ENCODE data around the gene SETDB1. TPM values are rescaled to one million over a fixed set of nuclear protein-coding genes. Genes with fewer than 3 reads are reported as not detected.

The SETDB1 gene
- polyA plus RNA-seq, 1 donor = 56.7 TPM

DNA sequence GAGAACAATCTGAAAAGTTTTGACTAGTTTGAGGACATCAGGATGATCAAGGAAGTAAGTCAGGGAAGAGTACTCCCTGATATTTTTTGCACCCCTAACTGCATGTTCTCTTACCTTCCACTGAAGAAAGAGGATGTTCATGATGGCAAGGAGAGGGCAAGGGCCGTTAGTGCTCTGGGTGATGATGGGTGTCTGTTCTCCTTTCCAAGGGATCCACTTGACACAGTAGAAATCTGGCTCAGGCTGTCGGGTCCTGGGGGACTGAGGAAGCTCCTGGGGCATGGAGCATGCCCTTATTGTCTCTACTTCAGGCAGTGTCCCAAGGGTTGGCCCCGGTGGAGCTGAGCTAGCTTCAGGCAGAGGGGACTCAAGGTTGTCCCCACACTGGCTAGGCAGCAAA is 75.9 kb downstream of the SETDB1 start:
- Histone ChIP-seq H3K27me3 (ENCODE audit: control insufficient read depth, insufficient read depth, low read length) (no peaks in the 10 kb centered on the region), H3K36me3 (ENCODE audit: control insufficient read depth, insufficient read depth, low read length) (peaks cover 46% of the 10 kb centered on the region), H3K4me1 (ENCODE audit: control insufficient read depth, insufficient read depth, low read length) (peaks cover 10% of the 10 kb centered on the region), H3K9me3 (ENCODE audit: control insufficient read depth, low read depth, low read length) (no peaks in the 10 kb centered on the region), H3K4me3 (ENCODE audit: low read length) (no peak overlapping the region), H3K27ac (ENCODE audit: low read length) (no peak overlapping the region)
- no peak for DNase-seq
- whole genome bisulfite sequencing (ENCODE audit: insufficient coverage, low lambda C conversion rate) = no CpG with 5 or more reads among the region's 3 CpGs

DNA sequence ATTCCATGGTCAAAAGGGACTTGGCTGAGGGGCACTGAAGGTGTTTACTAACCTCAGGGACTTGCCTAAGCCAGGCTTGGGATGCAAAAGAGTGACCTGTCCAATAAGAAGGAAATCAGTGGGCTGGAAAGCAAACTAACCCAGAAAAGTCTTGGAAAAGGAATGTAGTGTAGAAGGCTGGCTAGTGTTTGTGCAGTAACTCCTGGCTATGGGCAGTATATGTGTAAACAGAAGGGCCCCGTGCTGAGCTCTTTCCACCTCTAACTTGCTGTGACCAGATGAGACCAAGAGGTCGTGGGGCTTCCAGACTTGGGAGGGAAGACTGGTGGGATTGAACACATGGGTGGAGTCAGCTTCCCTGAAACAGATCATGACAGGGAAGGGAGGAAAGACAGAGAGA is 76.4 kb downstream of the SETDB1 start:
- no peaks in the 10 kb centered on the region for H3K27me3 ChIP-seq (ENCODE audit: control insufficient read depth, insufficient read depth, low read length)
- WGBS (ENCODE audit: insufficient coverage, low lambda C conversion rate) = 80% methylated on average over 1 of the region's 2 CpGs
- H3K9me3 ChIP-seq (ENCODE audit: control insufficient read depth, low read depth, low read length) = no peaks in the 10 kb centered on the region
- peaks cover 40% of the 10 kb centered on the region for H3K36me3 ChIP-seq (ENCODE audit: control insufficient read depth, insufficient read depth, low read length)
- H3K4me3 ChIP-seq (ENCODE audit: low read length) = no peak overlapping the region
- no peak for DNase-seq
- H3K27ac ChIP-seq (ENCODE audit: low read length) = no peak overlapping the region
- H3K4me1 ChIP-seq (ENCODE audit: control insufficient read depth, insufficient read depth, low read length) = peaks cover 14% of the 10 kb centered on the region

DNA sequence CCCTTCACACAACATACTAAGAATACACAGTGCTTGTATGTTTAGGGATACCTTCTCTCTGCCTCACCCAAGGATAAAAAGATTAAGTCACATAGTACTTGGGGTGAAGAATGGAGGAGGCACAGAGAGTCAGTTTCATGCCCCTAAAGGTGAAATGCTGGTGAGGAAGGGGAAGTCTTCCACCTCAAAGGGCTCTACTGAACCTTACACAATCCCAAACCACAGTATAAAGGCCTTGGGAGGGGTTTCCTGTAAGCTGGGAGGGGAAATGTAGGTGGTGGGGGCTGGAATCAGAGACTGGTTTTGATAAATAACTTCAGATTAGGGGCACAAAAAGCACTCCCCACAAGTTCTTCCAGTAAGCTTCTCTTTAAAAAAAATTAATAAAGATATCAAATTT is 77.0 kb downstream of the SETDB1 start:
- Histone ChIP-seq H3K4me3 (ENCODE audit: low read length) (no peak overlapping the region), H3K27ac (ENCODE audit: low read length) (no peak overlapping the region), H3K4me1 (ENCODE audit: control insufficient read depth, insufficient read depth, low read length) (peaks cover 18% of the 10 kb centered on the region)

DNA sequence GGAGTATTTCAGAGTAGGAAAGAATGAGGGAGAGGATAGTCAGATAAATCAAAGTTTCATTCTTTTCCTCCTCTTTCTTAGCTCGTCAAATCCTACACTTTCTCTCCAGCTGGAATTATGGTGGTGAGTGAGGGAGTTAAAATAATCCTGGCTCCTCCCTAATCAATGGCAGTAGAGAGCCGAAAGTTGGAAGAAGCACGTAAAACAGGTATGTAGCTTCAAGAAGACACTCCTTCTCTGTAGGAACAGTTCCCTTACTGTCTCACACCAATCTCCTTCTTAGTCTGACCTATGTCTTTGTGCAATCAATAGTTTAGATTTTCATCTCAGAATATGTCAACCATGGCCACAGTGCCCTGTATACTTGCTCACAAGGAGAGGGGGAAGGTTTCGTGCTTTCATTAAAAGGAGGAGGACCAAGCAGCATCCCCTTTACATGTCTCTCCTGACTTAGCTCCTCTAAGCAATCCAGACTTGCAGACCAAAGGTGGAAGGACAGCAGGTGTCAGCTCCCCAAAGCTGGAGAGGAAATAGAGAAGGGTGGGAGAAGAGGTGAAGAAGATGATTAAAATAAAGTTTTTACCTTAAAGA is 79.7 kb downstream of the SETDB1 start:
- H3K4me3 ChIP-seq (ENCODE audit: low read length) = peak overlapping the region; percentile 61
- no peaks in the 10 kb centered on the region for H3K27me3 ChIP-seq (ENCODE audit: control insufficient read depth, insufficient read depth, low read length)
- WGBS (ENCODE audit: insufficient coverage, low lambda C conversion rate) = no CpG with 5 or more reads among the region's 4 CpGs
- DNase-seq = peak in 1 of 2 donors; percentile 52
- H3K9me3 ChIP-seq (ENCODE audit: control insufficient read depth, low read depth, low read length) = no peaks in the 10 kb centered on the region
- H3K27ac ChIP-seq (ENCODE audit: low read length) = peak overlapping the region; percentile 90
- H3K36me3 ChIP-seq (ENCODE audit: control insufficient read depth, insufficient read depth, low read length) = peaks cover 16% of the 10 kb centered on the region
- peaks cover 32% of the 10 kb centered on the region for H3K4me1 ChIP-seq (ENCODE audit: control insufficient read depth, insufficient read depth, low read length)

More for the DNA sequence above, 77.0 kb downstream of the SETDB1 start:
- no peaks in the 10 kb centered on the region for H3K27me3 ChIP-seq (ENCODE audit: control insufficient read depth, insufficient read depth, low read length)
- no peaks in the 10 kb centered on the region for H3K9me3 ChIP-seq (ENCODE audit: control insufficient read depth, low read depth, low read length)
- peaks cover 35% of the 10 kb centered on the region for H3K36me3 ChIP-seq (ENCODE audit: control insufficient read depth, insufficient read depth, low read length)
- DNase-seq = no peak

DNA sequence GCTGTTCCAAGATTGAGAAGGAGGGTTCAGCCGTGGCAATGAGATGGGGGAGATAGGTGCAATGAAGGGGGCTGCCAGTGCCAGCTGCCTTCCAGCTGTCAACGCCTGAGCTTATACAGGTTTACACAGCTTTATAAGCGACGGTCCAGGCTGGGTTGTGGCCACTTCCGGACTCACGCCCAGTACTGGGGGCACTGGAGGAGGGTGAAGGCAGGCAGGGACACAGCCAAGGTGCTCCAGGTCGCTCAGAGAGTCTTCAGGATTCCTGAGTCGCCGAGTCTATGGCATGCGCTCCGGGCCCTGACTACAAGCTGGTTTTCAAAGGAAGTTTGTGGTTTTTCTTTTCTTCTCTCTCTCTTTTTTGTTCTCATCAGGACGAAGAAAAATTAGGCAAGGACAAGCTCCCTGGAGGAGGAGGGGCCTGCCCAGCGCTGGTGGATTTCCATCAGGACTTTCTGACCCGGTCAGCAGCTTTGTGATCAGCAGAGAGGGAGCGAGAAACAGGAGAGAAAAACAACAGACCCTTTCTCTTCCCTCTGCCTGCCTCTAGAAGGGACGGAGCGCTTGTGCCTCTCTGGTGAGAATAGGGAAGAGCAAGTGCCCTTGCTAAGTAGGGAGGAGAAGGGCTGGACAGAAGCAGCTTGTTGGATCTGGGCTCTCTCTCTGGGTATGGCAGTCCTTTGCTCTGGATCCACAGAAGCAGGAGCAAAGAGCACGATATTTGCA is 80.3 kb downstream of the SETDB1 start, which contains the start of gene MINDY1:
TSS of gene MINDY1 (minus strand) at position 576 of the 726 bp plus-strand sequence. CDS start 4,285 bp downstream, outside the sequence.
- WGBS (ENCODE audit: insufficient coverage, low lambda C conversion rate) = 0% methylated on average over 2 of the region's 18 CpGs
- peaks cover 32% of the 10 kb centered on the region for H3K4me1 ChIP-seq (ENCODE audit: control insufficient read depth, insufficient read depth, low read length)
- H3K4me3 ChIP-seq (ENCODE audit: low read length) = peak within 1 kb of the TSS; percentile 61

DNA sequence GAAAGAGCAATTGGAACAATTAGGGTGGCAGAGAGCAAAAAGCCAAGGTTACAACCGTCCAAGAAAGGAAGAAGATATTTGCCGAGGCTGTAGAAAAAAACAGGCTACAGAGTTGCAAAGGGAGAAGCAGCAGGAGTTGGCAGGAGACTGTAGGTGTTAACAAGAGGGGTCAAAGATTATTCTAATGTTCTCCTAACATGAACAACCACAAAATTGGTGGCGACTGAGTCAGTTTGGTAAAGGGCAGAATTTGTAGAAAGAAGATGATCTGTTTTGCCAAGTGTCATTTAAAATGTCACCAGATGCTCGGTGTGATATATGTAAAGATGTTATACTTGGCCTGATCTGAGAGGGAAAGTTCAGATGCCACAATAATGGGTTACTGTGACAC is 81.7 kb downstream of the SETDB1 start:
- Histone ChIP-seq H3K27ac (ENCODE audit: low read length) (peak overlapping the region; percentile 90), H3K4me3 (ENCODE audit: low read length) (peak overlapping the region; percentile 89), H3K36me3 (ENCODE audit: control insufficient read depth, insufficient read depth, low read length) (no peaks in the 10 kb centered on the region), H3K27me3 (ENCODE audit: control insufficient read depth, insufficient read depth, low read length) (no peaks in the 10 kb centered on the region), H3K4me1 (ENCODE audit: control insufficient read depth, insufficient read depth, low read length) (peaks cover 41% of the 10 kb centered on the region), H3K9me3 (ENCODE audit: control insufficient read depth, low read depth, low read length) (no peaks in the 10 kb centered on the region)
- no CpG with 5 or more reads among the region's 4 CpGs for WGBS (ENCODE audit: insufficient coverage, low lambda C conversion rate)
- no peak for DNase-seq

More for the DNA sequence above, 80.3 kb downstream of the SETDB1 start, which contains the start of gene MINDY1:
- Histone ChIP-seq H3K27ac (ENCODE audit: low read length) (peak within 1 kb of the TSS; percentile 90), H3K9me3 (ENCODE audit: control insufficient read depth, low read depth, low read length) (no peaks in the 10 kb centered on the region), H3K27me3 (ENCODE audit: control insufficient read depth, insufficient read depth, low read length) (no peaks in the 10 kb centered on the region), H3K36me3 (ENCODE audit: control insufficient read depth, insufficient read depth, low read length) (peaks cover 11% of the 10 kb centered on the region)
- DNase-seq = peak; percentile 72 to 84

DNA sequence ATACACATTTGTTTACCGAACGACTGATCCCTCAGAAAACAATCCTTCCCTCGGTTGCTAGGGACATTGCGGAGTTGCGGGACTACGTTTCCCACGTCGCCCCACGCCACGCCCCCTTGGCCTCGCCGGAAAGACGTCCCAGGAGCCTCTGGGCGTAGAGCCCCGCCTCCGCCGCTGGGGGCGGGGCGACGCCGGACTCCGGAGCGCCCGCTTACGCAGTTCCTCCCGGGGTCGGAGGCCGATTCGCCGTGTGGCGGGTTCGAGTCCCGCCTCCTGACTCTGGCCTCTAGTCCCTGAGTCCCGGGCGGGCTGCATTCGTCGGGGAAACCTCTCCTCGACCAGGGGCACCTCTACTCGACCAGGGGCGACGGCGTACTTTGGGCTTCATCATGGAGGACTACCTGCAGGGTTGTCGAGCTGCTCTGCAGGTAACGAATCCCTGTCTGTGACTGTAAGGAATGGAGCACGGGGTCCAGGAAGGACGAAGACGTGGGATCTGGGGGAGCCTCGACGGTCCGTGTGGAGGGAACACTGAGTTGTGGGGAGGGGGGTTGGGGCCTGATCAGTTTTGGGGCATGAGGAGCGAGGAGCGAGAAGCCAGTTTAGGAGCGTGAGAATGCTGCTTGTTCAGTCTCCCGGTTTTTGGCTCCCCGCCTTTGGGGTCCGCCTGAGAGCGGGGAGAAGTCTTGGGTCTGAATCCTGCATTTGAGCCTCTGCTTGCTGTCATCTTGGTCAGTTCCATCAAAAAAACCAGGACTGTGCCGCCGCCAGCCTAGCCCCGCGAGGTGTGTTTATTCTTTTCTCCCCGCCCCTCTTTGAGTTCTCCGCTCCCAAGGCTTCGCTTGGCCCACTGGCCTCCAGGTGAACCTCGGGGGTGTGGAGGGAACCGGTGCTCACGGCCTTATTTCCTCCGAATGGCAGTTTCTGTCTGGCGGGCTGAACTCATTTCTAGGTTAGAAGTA is 82.4 kb downstream of the SETDB1 start, which contains the start of gene PRUNE1:
TSS of gene PRUNE1 (plus strand) at position 206 of the 962 bp plus-strand sequence. CDS start at position 390, 184 bp downstream.
- 0% methylated on average over 1 of the region's 69 CpGs for WGBS (ENCODE audit: insufficient coverage, low lambda C conversion rate)
- Histone ChIP-seq H3K4me1 (ENCODE audit: control insufficient read depth, insufficient read depth, low read length) (peaks cover 46% of the 10 kb centered on the region), H3K9me3 (ENCODE audit: control insufficient read depth, low read depth, low read length) (no peaks in the 10 kb centered on the region), H3K27me3 (ENCODE audit: control insufficient read depth, insufficient read depth, low read length) (no peaks in the 10 kb centered on the region), H3K27ac (ENCODE audit: low read length) (peak within 1 kb of the TSS; percentile 90), H3K36me3 (ENCODE audit: control insufficient read depth, insufficient read depth, low read length) (no peaks in the 10 kb centered on the region), H3K4me3 (ENCODE audit: low read length) (peak within 1 kb of the TSS; percentile 89)
- peak; percentile 98 to 99 for DNase-seq

DNA sequence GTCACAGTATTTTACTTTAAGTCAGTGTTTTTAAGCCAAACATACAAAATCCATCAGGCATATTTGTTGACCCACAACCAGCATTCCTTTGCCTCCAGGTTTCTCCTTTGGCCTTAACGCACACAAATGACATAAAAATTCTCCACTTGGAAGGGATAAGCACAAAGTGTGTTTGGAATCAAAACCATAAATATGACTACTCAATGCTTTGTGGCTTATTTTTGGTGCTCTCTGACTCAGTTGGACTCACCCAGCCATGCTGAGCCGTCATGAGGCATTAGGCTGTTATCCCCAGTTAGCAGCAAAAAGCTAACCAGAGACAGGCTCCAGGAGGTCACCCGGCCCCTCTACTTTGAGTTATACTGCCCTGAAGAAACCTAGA is 83.0 kb downstream of the SETDB1 start:
- H3K4me1 ChIP-seq (ENCODE audit: control insufficient read depth, insufficient read depth, low read length) = peaks cover 53% of the 10 kb centered on the region
- peak overlapping the region; percentile 90 for H3K27ac ChIP-seq (ENCODE audit: low read length)
- H3K36me3 ChIP-seq (ENCODE audit: control insufficient read depth, insufficient read depth, low read length) = no peaks in the 10 kb centered on the region
- no peak for DNase-seq
- no peaks in the 10 kb centered on the region for H3K27me3 ChIP-seq (ENCODE audit: control insufficient read depth, insufficient read depth, low read length)
- WGBS (ENCODE audit: insufficient coverage, low lambda C conversion rate) = no CpG with 5 or more reads among the region's 3 CpGs
- H3K4me3 ChIP-seq (ENCODE audit: low read length) = peak overlapping the region; percentile 89
- H3K9me3 ChIP-seq (ENCODE audit: control insufficient read depth, low read depth, low read length) = no peaks in the 10 kb centered on the region

DNA sequence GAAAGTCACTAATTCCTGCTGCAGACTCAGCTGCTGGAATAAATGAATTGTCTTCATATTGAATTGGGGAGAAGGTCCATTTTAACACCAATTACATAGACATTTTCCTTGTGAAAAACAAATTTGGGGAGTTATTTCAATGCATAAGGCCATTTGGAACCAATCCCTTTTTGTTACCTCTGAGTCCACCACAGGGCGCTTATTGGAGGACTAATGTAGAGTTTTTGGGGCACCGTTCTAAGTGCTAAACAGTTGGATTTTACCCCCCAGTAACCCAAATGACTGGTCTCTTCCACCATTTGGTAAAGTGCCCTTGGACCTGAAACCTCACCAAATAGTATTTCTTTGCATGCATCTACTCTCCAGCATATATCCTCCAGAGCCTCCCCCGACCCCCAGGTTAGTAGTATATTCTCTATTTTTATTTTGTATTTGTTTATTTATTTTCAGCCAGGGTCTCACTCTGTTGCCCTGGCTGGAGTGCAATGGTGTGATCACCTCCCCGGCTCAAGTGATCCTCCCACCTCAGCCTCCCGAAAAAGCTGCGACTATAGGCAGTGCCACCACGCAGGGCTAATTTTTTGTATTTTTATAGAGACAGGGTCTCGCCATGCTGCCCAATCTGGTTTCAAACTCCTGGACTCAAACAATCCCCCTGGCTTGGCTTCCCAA is 83.6 kb downstream of the SETDB1 start:
- no CpG with 5 or more reads among the region's 8 CpGs for WGBS (ENCODE audit: insufficient coverage, low lambda C conversion rate)
- Histone ChIP-seq H3K36me3 (ENCODE audit: control insufficient read depth, insufficient read depth, low read length) (no peaks in the 10 kb centered on the region), H3K27ac (ENCODE audit: low read length) (peak overlapping the region; percentile 90), H3K27me3 (ENCODE audit: control insufficient read depth, insufficient read depth, low read length) (no peaks in the 10 kb centered on the region), H3K4me1 (ENCODE audit: control insufficient read depth, insufficient read depth, low read length) (peaks cover 57% of the 10 kb centered on the region), H3K9me3 (ENCODE audit: control insufficient read depth, low read depth, low read length) (no peaks in the 10 kb centered on the region), H3K4me3 (ENCODE audit: low read length) (peak overlapping the region; percentile 89)
- DNase-seq = no peak

DNA sequence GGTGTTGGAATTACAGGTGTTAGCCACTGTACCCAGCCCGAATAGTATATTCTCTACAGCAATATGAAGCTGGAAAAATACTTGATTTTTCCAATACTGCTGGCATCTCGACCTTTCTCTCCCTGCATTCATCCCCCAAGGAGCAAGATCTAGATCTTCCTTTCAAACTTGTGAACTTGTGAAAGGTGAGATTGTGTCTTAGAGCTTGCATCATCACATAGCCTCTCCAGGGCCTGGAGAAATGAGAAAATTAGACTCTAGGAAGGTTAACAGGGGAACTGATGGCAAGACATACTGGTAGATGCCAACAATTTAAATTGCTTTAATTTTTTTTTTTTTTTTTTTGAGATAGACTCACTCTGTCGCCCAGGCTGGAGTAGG is 84.2 kb downstream of the SETDB1 start:
- no CpG with 5 or more reads among the region's 3 CpGs for WGBS (ENCODE audit: insufficient coverage, low lambda C conversion rate)
- no peaks in the 10 kb centered on the region for H3K9me3 ChIP-seq (ENCODE audit: control insufficient read depth, low read depth, low read length)
- no peaks in the 10 kb centered on the region for H3K36me3 ChIP-seq (ENCODE audit: control insufficient read depth, insufficient read depth, low read length)
- H3K27me3 ChIP-seq (ENCODE audit: control insufficient read depth, insufficient read depth, low read length) = no peaks in the 10 kb centered on the region
- H3K4me3 ChIP-seq (ENCODE audit: low read length) = no peak overlapping the region
- peaks cover 55% of the 10 kb centered on the region for H3K4me1 ChIP-seq (ENCODE audit: control insufficient read depth, insufficient read depth, low read length)
- H3K27ac ChIP-seq (ENCODE audit: low read length) = no peak overlapping the region
- DNase-seq = no peak
